SH-SY5Y (cell line): Measurements from ENCODE around the gene CLEC2L.

Experiments
- GATA2 ChIP-seq: IDR thresholded peaks from 2 replicates; pipeline ENCODE4 v1.6.1; 2011; ENCODE audit warnings: mild to moderate bottlenecking, low read depth, low read length
- GATA3 ChIP-seq: IDR thresholded peaks from 2 replicates; pipeline ENCODE4 v1.6.1; 2011; ENCODE audit warnings: low read depth, mild to moderate bottlenecking, low read length, moderate library complexity

DNA sequence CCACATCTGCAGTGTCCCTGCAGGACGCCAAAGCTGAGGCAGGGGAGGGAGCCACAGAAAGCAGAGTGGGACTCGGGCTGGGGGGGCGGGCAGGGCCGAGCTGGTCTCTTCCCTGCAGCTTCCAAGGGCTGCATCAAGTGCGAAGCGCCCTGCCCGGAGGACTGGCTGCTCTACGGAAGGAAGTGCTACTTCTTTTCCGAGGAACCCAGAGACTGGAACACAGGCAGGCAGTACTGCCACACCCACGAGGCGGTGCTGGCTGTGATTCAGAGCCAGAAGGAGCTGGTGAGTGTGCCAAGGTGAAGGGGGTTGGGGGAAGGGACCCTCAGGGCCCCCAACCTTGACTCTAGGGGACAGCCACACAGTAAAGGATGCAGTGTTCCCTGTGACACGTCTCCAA is 16.7 kb downstream of the CLEC2L start:
- TF ChIP-seq GATA2 (no peak), GATA3 (no peak)
